ENCODE data around the gene ZNF544. TPM values are rescaled to one million over a fixed set of nuclear protein-coding genes. Genes with fewer than 3 reads are reported as not detected.
A peak's percentile ranks its signal among the peaks of the same experiment; 100 is the strongest.

Gene ZNF544
- total RNA-seq, 4 donors from 2014 or later = 3.8 to 9.5 (median 6.0) TPM

- Histone ChIP-seq H3K27me3 (peaks cover 0 to 5% (median 0%) of the 10 kb centered on the region in 3 donors), H3K4me3 (peak overlapping the region; percentile 58 to 93 (median 86)), H3K27ac (peak overlapping the region; percentile 85 to 93 (median 89)), H3K36me3 (peaks cover 0 to 40% of the 10 kb centered on the region in 2 donors), H3K4me1 (peaks cover 12 to 14% of the 10 kb centered on the region in 2 donors), H3K9me3 (peaks cover 0 to 7% (median 6%) of the 10 kb centered on the region in 3 donors)
- intact Hi-C loops (cut with DNase I; ENCODE audit: low total_unique reads) (loop anchor here (2.0 to 10.0 kb wide), 2 partner anchors 59 to 1899 kb away; partner anchors contain the start of genes ZNF497 and ZNF583), in situ Hi-C loops (cut with MboI; ENCODE audit: low sequenced_read_pairs in 4 of 4) (no loop called here)
- DNase-seq (no peak), ATAC-seq (no peak)
- TF ChIP-seq CTCF (IDR thresholded peaks at IDR 0.05 in 4 of 5, conservative IDR thresholded peaks at IDR 0.05 in 1 of 5) = no peak
These were observed 75.5 kb downstream of the ZNF544 start for GRCh38 chr19:58304255-58304654.

GRCh38 chr19:58304748-58305064, 76.0 kb downstream of the ZNF544 start:
- TF ChIP-seq POLR2A (IDR thresholded peaks at IDR 0.05) (no peak), CTCF (IDR thresholded peaks at IDR 0.05 in 4 of 5, conservative IDR thresholded peaks at IDR 0.05 in 1 of 5) (no peak)
- DNase-seq = no peak
- Histone ChIP-seq H3K27me3 (peaks cover 0 to 5% (median 0%) of the 10 kb centered on the region in 3 donors), H3K36me3 (peaks cover 0 to 36% of the 10 kb centered on the region in 2 donors), H3K4me1 (peaks cover 12 to 14% of the 10 kb centered on the region in 2 donors), H3K4me3 (peak overlapping the region; percentile 58 to 93 (median 86)), H3K27ac (peak overlapping the region; percentile 85 to 93 (median 89)), H3K9me3 (peaks cover 0 to 7% (median 6%) of the 10 kb centered on the region in 3 donors)
- intact Hi-C loops (cut with DNase I; ENCODE audit: low total_unique reads) = loop anchor here (1.0 to 10.0 kb wide), 9 partner anchors 23 to 1900 kb away; partner anchors contain the start of genes ZBTB45, ZNF274, ZNF497 and ZNF583
- in situ Hi-C loops (cut with MboI; ENCODE audit: low sequenced_read_pairs in 4 of 4) = no loop called here
- ATAC-seq = peak; percentile 23 to 43

GRCh38 chr19:58305065-58305931, 76.6 kb downstream of the ZNF544 start, which contains the start of gene ERVK3-1:
Gene ERVK3-1 (plus strand): TSS chr19:58305377. CDS start chr19:58312169, 6,792 bp downstream.
- intact Hi-C loops (cut with DNase I; ENCODE audit: low total_unique reads) (loop anchor here (1.0 to 10.0 kb wide), 9 partner anchors 22 to 1900 kb away; partner anchors contain the start of genes ZBTB45, ZNF274, ZNF497 and ZNF583), in situ Hi-C loops (cut with MboI; ENCODE audit: low sequenced_read_pairs in 4 of 4) (no loop called here)
- ATAC-seq (peak; percentile 99), DNase-seq (peak; percentile 93 to 96)
- peak in 3 of 5 experiments; percentile 24 to 45 (median 24) for TF ChIP-seq CTCF (IDR thresholded peaks at IDR 0.05 in 4 of 5, conservative IDR thresholded peaks at IDR 0.05 in 1 of 5)
- TF ChIP-seq POLR2A (IDR thresholded peaks at IDR 0.05) = peak; percentile 84 to 87
- H3K4me3 ChIP-seq = peak within 1 kb of the TSS; percentile 66 to 93 (median 86)
- H3K27me3 ChIP-seq = peaks cover 0 to 5% (median 0%) of the 10 kb centered on the region in 3 donors
- H3K9me3 ChIP-seq = peaks cover 0 to 7% (median 6%) of the 10 kb centered on the region in 3 donors
- H3K36me3 ChIP-seq = peaks cover 0 to 31% of the 10 kb centered on the region in 2 donors
- peaks cover 12 to 14% of the 10 kb centered on the region in 2 donors for H3K4me1 ChIP-seq
- peak within 1 kb of the TSS; percentile 85 to 93 (median 89) for H3K27ac ChIP-seq

- TF ChIP-seq POLR2A (IDR thresholded peaks at IDR 0.05) (no peak), CTCF (IDR thresholded peaks at IDR 0.05 in 4 of 5, conservative IDR thresholded peaks at IDR 0.05 in 1 of 5) (no peak)
- intact Hi-C loops (cut with DNase I; ENCODE audit: low total_unique reads) = loop anchor here (1.0 to 10.0 kb wide), 9 partner anchors 21 to 1901 kb away; partner anchors contain the start of genes ZBTB45, ZNF274, ZNF497 and ZNF583
- Histone ChIP-seq H3K4me3 (peak overlapping the region; percentile 66 to 93 (median 86)), H3K4me1 (peaks cover 12 to 14% of the 10 kb centered on the region in 2 donors), H3K36me3 (peaks cover 0 to 26% of the 10 kb centered on the region in 2 donors), H3K27me3 (peaks cover 0 to 5% (median 0%) of the 10 kb centered on the region in 3 donors), H3K27ac (peak overlapping the region; percentile 85 to 93 (median 89)), H3K9me3 (peaks cover 0 to 7% (median 6%) of the 10 kb centered on the region in 3 donors)
- in situ Hi-C loops (cut with MboI; ENCODE audit: low sequenced_read_pairs in 4 of 4) = no loop called here
- DNase-seq = no peak
- ATAC-seq = no peak
These were observed 77.2 kb downstream of the ZNF544 start for GRCh38 chr19:58305932-58306323.

Measured in gastrocnemius medialis (tissue), 4 donors.